ENCODE data around the gene ACSS2.

- TF ChIP-seq, protein P1, sequence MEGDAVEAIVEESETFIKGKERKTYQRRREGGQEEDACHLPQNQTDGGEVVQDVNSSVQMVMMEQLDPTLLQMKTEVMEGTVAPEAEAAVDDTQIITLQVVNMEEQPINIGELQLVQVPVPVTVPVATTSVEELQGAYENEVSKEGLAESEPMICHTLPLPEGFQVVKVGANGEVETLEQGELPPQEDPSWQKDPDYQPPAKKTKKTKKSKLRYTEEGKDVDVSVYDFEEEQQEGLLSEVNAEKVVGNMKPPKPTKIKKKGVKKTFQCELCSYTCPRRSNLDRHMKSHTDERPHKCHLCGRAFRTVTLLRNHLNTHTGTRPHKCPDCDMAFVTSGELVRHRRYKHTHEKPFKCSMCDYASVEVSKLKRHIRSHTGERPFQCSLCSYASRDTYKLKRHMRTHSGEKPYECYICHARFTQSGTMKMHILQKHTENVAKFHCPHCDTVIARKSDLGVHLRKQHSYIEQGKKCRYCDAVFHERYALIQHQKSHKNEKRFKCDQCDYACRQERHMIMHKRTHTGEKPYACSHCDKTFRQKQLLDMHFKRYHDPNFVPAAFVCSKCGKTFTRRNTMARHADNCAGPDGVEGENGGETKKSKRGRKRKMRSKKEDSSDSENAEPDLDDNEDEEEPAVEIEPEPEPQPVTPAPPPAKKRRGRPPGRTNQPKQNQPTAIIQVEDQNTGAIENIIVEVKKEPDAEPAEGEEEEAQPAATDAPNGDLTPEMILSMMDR (IDR thresholded peaks at IDR 0.05; ENCODE audit: insufficient read depth, low read length): no peak
- TF ChIP-seq POLR2AphosphoS5 (IDR thresholded peaks at IDR 0.05; ENCODE audit: low read depth): no peak
Measured at GRCh38 chr20:34916774-34917354, 40.5 kb downstream of the ACSS2 start.
